ENCODE results near the gene GNAS-AS1. TPM values are rescaled to one million over a fixed set of nuclear protein-coding genes. Genes with fewer than 3 reads are reported as not detected.

GNAS-AS1 gene
- 0.97 TPM for total RNA-seq
- long read RNA-seq: 0 reads

DNA sequence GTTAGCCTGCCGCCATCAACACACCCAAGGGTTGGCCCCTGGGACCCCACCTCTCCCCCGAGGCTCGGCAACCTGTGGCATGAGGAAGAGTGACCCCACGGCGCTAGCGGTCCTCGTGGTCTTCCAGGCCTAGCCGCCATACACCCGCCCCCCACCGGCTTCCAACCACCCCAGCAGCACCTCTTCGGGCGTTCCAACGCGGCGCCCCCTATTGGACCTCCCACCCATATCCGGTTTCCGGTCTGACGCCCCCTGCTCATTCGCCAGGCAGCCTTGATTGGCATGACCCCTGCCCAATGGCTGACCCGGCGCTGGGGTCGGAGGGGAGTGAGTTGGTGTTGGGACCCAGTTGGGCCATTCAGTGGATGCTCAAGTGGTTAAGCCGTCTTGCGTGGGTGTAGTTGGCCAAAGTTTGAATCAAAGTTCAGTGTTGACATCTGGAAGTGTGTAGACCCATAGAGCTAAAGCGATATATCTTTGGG is at the start of gene GNAS-AS1:
Gene GNAS-AS1, minus strand, starts transcription at position 210 of the 482 bp plus-strand sequence.
- TF ChIP-seq, protein P1, sequence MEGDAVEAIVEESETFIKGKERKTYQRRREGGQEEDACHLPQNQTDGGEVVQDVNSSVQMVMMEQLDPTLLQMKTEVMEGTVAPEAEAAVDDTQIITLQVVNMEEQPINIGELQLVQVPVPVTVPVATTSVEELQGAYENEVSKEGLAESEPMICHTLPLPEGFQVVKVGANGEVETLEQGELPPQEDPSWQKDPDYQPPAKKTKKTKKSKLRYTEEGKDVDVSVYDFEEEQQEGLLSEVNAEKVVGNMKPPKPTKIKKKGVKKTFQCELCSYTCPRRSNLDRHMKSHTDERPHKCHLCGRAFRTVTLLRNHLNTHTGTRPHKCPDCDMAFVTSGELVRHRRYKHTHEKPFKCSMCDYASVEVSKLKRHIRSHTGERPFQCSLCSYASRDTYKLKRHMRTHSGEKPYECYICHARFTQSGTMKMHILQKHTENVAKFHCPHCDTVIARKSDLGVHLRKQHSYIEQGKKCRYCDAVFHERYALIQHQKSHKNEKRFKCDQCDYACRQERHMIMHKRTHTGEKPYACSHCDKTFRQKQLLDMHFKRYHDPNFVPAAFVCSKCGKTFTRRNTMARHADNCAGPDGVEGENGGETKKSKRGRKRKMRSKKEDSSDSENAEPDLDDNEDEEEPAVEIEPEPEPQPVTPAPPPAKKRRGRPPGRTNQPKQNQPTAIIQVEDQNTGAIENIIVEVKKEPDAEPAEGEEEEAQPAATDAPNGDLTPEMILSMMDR (IDR thresholded peaks at IDR 0.05): no peak
- ATAC-seq (peak; percentile 80 to 81), DNase-seq (peak; percentile 74)
- H3K27me3 ChIP-seq (ENCODE audit: low read depth): peaks cover 66% of the 10 kb centered on the region
- H3K9me3 ChIP-seq: no peaks in the 10 kb centered on the region
- no peaks in the 10 kb centered on the region for H3K36me3 ChIP-seq
- peaks cover 25% of the 10 kb centered on the region for H3K4me1 ChIP-seq
- H3K4me3 ChIP-seq: peak within 1 kb of the TSS; percentile 51
- H3K27ac ChIP-seq: no peak within 1 kb of the TSS
- intact Hi-C loops (cut with DNase I): no loop called here

- intact Hi-C loops (cut with DNase I): no loop called here
- no peak for DNase-seq
Measured at GRCh38 chr20:58900397-58900796, 49.7 kb upstream of the GNAS-AS1 start.

DNA sequence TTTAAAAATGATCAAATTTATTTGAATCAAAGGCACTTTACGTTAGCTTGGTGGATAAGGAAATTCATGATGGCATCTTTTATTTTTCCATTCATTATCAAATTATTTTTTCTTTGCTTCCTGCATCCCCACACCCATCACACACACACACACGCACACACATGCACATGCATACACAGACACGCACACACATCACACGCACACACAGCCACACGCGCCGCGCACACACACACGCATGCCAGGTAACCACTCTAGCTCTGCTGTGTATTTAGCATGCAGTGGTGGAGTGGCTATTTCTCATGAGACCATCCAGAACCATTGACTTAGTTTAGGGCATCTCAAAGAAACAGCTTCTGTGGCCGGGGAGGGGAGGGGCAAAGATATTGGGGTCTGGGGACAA is 48.8 kb upstream of the GNAS-AS1 start:
- H3K4me1 ChIP-seq: peaks cover 59% of the 10 kb centered on the region
- H3K36me3 ChIP-seq: peaks cover 52% of the 10 kb centered on the region
- ATAC-seq: no peak
- no peak overlapping the region for H3K27ac ChIP-seq
- no peak for DNase-seq
- no peaks in the 10 kb centered on the region for H3K9me3 ChIP-seq
- TF ChIP-seq, protein P1 (IDR thresholded peaks at IDR 0.05): no peak
- intact Hi-C loops (cut with DNase I): no loop called here
- H3K4me3 ChIP-seq: no peak overlapping the region
- H3K27me3 ChIP-seq (ENCODE audit: low read depth): no peaks in the 10 kb centered on the region

More at GRCh38 chr20:58900397-58900796, 49.7 kb upstream of the GNAS-AS1 start:
- TF ChIP-seq, protein P1 (IDR thresholded peaks at IDR 0.05): no peak
- Histone ChIP-seq H3K27me3 (ENCODE audit: low read depth) (no peaks in the 10 kb centered on the region), H3K36me3 (peaks cover 61% of the 10 kb centered on the region), H3K27ac (no peak overlapping the region), H3K4me3 (no peak overlapping the region), H3K9me3 (no peaks in the 10 kb centered on the region), H3K4me1 (peaks cover 54% of the 10 kb centered on the region)
- no peak for ATAC-seq

DNA sequence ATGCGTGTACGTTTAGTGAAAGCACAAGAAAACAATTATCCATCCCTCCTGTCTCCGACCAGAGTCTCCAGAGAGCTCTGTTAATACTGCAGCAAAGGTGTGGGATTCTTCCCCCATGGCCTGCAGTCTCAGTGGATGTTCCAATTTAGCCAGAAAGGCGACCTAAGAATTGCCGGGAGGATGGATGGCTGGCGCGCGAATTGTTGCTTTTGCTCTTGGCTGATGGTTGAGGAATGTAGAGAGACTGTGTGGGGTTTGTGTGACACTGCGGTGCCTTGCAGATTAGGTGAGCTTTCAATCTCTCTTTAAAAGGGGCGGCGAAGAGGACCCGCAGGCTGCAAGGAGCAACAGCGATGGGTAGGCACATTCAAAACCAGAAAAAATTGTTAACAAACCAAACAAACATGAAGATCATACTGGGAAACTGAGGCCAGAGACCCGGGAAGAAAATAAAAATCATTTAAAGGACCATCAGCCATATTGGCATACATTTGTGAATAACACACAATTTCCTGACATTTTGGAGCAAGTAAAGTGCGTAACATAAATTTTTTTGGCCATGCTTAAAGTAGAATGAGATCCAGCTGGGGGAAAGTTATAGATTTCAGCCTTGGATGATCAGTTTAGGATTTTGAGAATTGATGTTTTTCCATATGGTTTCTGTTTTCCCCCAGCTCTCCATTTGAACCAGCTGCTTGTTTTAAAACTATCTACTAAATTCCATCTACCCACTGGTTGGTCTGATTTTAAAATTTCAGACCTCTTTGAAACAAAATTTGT is 48.1 kb upstream of the GNAS-AS1 start:
- Histone ChIP-seq H3K36me3 (peaks cover 45% of the 10 kb centered on the region), H3K9me3 (no peaks in the 10 kb centered on the region), H3K27me3 (ENCODE audit: low read depth) (no peaks in the 10 kb centered on the region), H3K4me3 (no peak overlapping the region), H3K4me1 (peaks cover 66% of the 10 kb centered on the region), H3K27ac (no peak overlapping the region)
- intact Hi-C loops (cut with DNase I): no loop called here
- TF ChIP-seq, protein P1 (IDR thresholded peaks at IDR 0.05): no peak
- ATAC-seq (no peak), DNase-seq (no peak)

GRCh38 chr20:58897488-58897887 is 46.8 kb upstream of the GNAS-AS1 start:
- H3K27me3 ChIP-seq (ENCODE audit: low read depth): no peaks in the 10 kb centered on the region
- H3K27ac ChIP-seq: no peak overlapping the region
- peaks cover 77% of the 10 kb centered on the region for H3K4me1 ChIP-seq

More at GRCh38 chr20:58897488-58897887, 46.8 kb upstream of the GNAS-AS1 start:
- intact Hi-C loops (cut with DNase I): no loop called here
- no peak overlapping the region for H3K4me3 ChIP-seq
- no peak for DNase-seq
- TF ChIP-seq, protein P1 (IDR thresholded peaks at IDR 0.05): no peak
- no peaks in the 10 kb centered on the region for H3K9me3 ChIP-seq
- ATAC-seq: no peak
- H3K36me3 ChIP-seq: peaks cover 34% of the 10 kb centered on the region
